HEK293T (cell line): ENCODE measurements around the gene MYMX.

Experiments
- CTCF ChIA-PET: fragments of 350-600 bp; formaldehyde crosslinking; extraction: SDS; loops from one replicate; lab custom pipeline; 2021; ENCODE audit warnings: antibody characterized with exemption, inconsistent platforms; lab: Yijun Ruan, JAX
- POLR2A ChIA-PET: fragments of 350-600 bp; formaldehyde crosslinking; extraction: SDS; loops from one replicate; lab custom pipeline; 2020; ENCODE audit warnings: antibody characterized with exemption, inconsistent platforms; lab: Yijun Ruan, JAX
- DNase-seq: peaks from one replicate; pipeline ENCODE4 v3.0.0; 2012; ENCODE audit warnings: mixed read lengths; ENCODE audit errors: extremely low spot score
- ARNT ChIP-seq: fragments of 450-650 bp; IDR thresholded peaks from 2 replicates; pipeline ENCODE4 v1.6.1; 2017; ENCODE audit warnings: mild to moderate bottlenecking
- BHLHE40 ChIP-seq: fragments of 450-650 bp; IDR thresholded peaks from 2 replicates; pipeline ENCODE4 v1.6.1; 2016; ENCODE audit warnings: mild to moderate bottlenecking, moderate library complexity, borderline replicate concordance
- CTBP1 ChIP-seq: fragments of 450-650 bp; IDR thresholded peaks from 2 replicates; pipeline ENCODE4 v1.6.1; 2016; ENCODE audit warnings: borderline replicate concordance
- ELF4 ChIP-seq: fragments of 450-650 bp; IDR thresholded peaks from 2 replicates; pipeline ENCODE4 v1.6.1; 2017; ENCODE audit warnings: antibody characterized with exemption
- FOXA1 ChIP-seq: fragments of 450-650 bp; IDR thresholded peaks from 2 replicates; pipeline ENCODE4 v1.6.1; 2016; ENCODE audit warnings: mild to moderate bottlenecking
- FOXK2 ChIP-seq: fragments of 450-650 bp; IDR thresholded peaks from 2 replicates; pipeline ENCODE4 v1.6.1; 2016; ENCODE audit warnings: mild to moderate bottlenecking
- FOXM1 ChIP-seq: fragments of 450-650 bp; IDR thresholded peaks from 2 replicates; pipeline ENCODE4 v1.6.1; 2017; ENCODE audit warnings: mild to moderate bottlenecking, borderline replicate concordance
- HDGF ChIP-seq: fragments of 450-650 bp; IDR thresholded peaks from 2 replicates; pipeline ENCODE4 v1.6.1; 2017; ENCODE audit warnings: antibody characterized with exemption, borderline replicate concordance
- L3MBTL2 ChIP-seq: fragments of 450-650 bp; conservative IDR thresholded peaks from 2 replicates; pipeline ENCODE4 v1.6.1; 2016; ENCODE audit warnings: mild to moderate bottlenecking
- LEF1 ChIP-seq: fragments of 450-650 bp; IDR thresholded peaks from 2 replicates; pipeline ENCODE4 v1.6.1; 2017; ENCODE audit warnings: mild to moderate bottlenecking, borderline replicate concordance
- NFRKB ChIP-seq: fragments of 450-650 bp; IDR thresholded peaks from 2 replicates; pipeline ENCODE4 v1.6.1; 2016; ENCODE audit warnings: mild to moderate bottlenecking, moderate library complexity
- SP1 ChIP-seq: fragments of 450-650 bp; IDR thresholded peaks from 2 replicates; pipeline ENCODE4 v1.6.1; 2017
- SUZ12 ChIP-seq: fragments of 450-650 bp; IDR thresholded peaks from 2 replicates; pipeline ENCODE4 v1.6.1; 2016; ENCODE audit warnings: mild to moderate bottlenecking
- TARDBP ChIP-seq: fragments of 450-650 bp; IDR thresholded peaks from 2 replicates; pipeline ENCODE4 v1.6.1; 2016
- ZNF384 ChIP-seq: fragments of 450-650 bp; IDR thresholded peaks from 2 replicates; pipeline ENCODE4 v1.6.1; 2016
- TF ChIP-seq, protein P1 (sequence below): fragments of 450-650 bp; IDR thresholded peaks from 2 replicates; pipeline ENCODE4 v1.6.1; 2016

MYMX gene

DNA sequence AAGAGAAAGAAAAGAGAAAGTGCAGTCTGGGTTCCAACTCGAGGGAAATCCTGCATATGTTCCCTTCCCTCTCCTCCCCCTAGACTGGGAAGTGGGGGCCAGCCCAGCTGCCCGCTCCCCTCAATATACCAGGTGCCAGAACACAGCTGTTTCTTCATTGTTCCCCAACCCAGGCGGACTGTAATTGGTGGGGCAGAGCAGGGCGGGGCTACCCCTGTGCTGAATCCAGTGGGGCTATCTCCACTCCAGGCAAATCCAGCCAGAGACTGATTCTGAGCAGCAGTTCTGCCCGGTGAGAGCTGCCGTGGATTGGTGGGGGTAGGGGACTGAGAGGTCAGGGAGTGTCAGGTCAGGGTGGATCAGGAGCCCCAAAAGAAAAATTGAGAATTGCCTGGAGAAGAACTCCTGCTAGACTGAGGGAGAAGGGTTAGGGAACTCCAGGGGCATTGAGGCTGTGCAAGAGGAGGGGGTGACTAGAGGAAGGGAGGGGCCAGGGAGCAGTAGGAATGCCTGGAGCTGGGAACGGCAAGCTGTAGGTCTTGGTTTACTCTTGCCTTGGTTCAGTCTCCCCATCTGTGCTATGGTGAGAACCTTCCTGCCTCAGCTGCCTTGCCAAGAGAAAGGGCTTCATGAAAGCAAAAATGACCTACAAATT, at the start of gene MYMX:
TSS of gene MYMX (plus strand) at position 250 of the 655 bp plus-strand sequence. CDS start 546 bp downstream, outside the sequence.
- POLR2A ChIA-PET = interaction anchor here (0.8 to 1.0 kb wide), 2 partner anchors 30 to 44 kb away, joined by 4 read pairs; partner anchors contain the start of gene HSP90AB1
- CTCF ChIA-PET = no interaction called here
- TF ChIP-seq LEF1 (no peak), TARDBP (no peak), BHLHE40 (no peak), ELF4 (no peak), NFRKB (no peak)
- no peak for DNase-seq

DNA sequence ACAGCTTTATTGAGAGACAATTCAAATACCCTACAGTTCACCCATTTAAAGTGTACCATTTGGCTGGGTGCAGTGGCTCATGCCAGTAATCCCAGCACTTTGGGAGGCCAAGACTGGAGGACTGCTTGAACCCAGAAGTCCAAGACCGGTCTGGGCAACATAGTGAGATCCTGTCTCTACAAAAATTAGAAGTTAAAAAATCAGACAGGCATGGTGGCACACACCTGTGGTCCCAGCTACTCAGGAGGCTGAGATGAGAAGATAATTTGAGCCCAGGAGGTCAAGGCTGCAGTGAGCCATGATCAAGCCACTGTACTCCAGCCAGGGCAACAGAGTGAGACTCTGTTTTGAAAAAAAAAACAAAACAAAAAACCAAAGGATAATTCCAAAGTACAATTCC, 49.2 kb upstream of the MYMX start:
- no peak for DNase-seq
- ChIA-PET CTCF (no interaction called here), POLR2A (no interaction called here)
- TF ChIP-seq L3MBTL2 (no peak), TARDBP (no peak), BHLHE40 (no peak), HDGF (no peak), FOXM1 (no peak), ELF4 (no peak), ZNF384 (no peak), NFRKB (no peak), FOXA1 (no peak), FOXK2 (no peak), ARNT (no peak), SUZ12 (no peak), LEF1 (no peak), SP1 (no peak), CTBP1 (no peak)
- TF ChIP-seq, protein P1, sequence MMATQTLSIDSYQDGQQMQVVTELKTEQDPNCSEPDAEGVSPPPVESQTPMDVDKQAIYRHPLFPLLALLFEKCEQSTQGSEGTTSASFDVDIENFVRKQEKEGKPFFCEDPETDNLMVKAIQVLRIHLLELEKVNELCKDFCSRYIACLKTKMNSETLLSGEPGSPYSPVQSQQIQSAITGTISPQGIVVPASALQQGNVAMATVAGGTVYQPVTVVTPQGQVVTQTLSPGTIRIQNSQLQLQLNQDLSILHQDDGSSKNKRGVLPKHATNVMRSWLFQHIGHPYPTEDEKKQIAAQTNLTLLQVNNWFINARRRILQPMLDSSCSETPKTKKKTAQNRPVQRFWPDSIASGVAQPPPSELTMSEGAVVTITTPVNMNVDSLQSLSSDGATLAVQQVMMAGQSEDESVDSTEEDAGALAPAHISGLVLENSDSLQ = no peak

GRCh38 chr6:44169154-44169553, 47.6 kb upstream of the MYMX start:
- TF ChIP-seq ARNT = no peak
- no peak for TF ChIP-seq HDGF
- no peak for TF ChIP-seq SUZ12
- no peak for TF ChIP-seq SP1
- no peak for TF ChIP-seq FOXK2
- POLR2A ChIA-PET = interaction anchor here (1.1 to 1.6 kb wide), 3 partner anchors 50 to 77 kb away, joined by 4 to 7 read pairs (median 5); partner anchors contain the start of gene HSP90AB1
- CTCF ChIA-PET = interaction anchor here (0.7 to 1.2 kb wide), 3 partner anchors 68 to 144 kb away, joined by 3 to 5 read pairs (median 3); partner anchors contain the start of gene AARS2
- no peak for DNase-seq

DNA sequence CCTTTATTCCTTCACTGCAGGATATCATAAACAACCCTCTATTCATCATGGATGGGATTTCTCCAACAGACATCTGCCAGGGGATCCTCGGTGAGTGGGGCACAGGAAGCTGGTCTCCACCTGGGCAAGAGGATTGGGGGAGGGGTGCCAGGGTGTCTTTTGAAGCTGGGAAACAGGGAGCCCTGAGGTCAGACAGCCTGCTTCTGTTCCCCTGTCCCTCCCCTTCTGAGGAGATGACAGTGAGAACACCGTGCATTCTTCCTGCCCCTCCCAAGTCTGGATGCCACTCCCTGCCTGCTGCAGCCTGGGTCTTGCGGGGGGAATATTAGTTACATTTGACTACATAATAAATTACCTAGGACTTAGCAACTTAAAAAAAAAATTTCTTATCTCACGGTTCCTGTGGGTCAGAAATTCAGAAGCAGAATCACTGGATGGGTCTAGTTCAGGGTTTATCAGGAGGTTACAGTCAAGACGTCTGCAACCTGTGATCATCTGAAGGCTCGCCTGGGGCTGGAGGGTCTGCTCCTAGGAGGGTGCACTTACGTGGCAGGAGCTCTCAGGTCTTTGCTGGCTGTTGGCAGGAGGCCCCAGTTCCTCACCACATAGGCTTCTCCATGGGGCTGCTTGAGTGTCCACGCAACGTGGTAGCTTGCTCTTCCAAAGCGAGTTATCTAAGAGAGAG, 46.7 kb upstream of the MYMX start:
- DNase-seq = no peak
- TF ChIP-seq LEF1 = no peak
- no peak for TF ChIP-seq BHLHE40
- TF ChIP-seq HDGF = no peak
- POLR2A ChIA-PET = interaction anchor here (1.1 to 1.6 kb wide), 3 partner anchors 49 to 76 kb away, joined by 4 to 7 read pairs (median 5); partner anchors contain the start of gene HSP90AB1
- CTCF ChIA-PET = interaction anchor here (1.2 kb wide), 2 partner anchors 9 to 67 kb away, joined by 3 read pairs; no protein-coding TSS in a partner anchor

GRCh38 chr6:44171899-44172546, 44.7 kb upstream of the MYMX start:
- POLR2A ChIA-PET = interaction anchor here (0.9 to 1.9 kb wide), 5 partner anchors 47 to 84 kb away, joined by 3 to 16 read pairs (median 4); partner anchors contain the start of gene HSP90AB1
- TF ChIP-seq ARNT = no peak
- TF ChIP-seq NFRKB = no peak
- no peak for TF ChIP-seq ZNF384
- TF ChIP-seq FOXA1 = no peak
- no peak for TF ChIP-seq ELF4
- no peak for TF ChIP-seq CTBP1
- TF ChIP-seq HDGF = no peak
- no peak for TF ChIP-seq FOXK2
- TF ChIP-seq SP1 = no peak
- no peak for TF ChIP-seq SUZ12
- no peak for TF ChIP-seq BHLHE40
- no peak for TF ChIP-seq LEF1
- TF ChIP-seq, protein P1 = no peak
- no peak for TF ChIP-seq L3MBTL2
- TF ChIP-seq FOXM1 = no peak
- no peak for TF ChIP-seq TARDBP
- CTCF ChIA-PET = interaction anchor here (0.6 to 2.4 kb wide), 9 partner anchors 9 to 174 kb away, joined by 3 to 21 read pairs (median 4); partner anchors contain the start of genes HSP90AB1, SLC29A1 and SLC35B2
- DNase-seq = no peak
